Retinal pigment epithelial cell (primary cell): ENCODE results near the gene CHD2.

Experiments used
- DNase-seq: peaks from one replicate; pipeline ENCODE4 v3.0.0-alpha.2; 2010; ENCODE audit warnings: low read depth
- H3K4me3 ChIP-seq: 2 replicates; pipeline ENCODE4 v1.5.1; 2011; ENCODE audit warnings: mild to moderate bottlenecking, low read length, control low read depth, moderate library complexity
- TF ChIP-seq, protein P1 (sequence below): conservative IDR thresholded peaks from 2 replicates; pipeline ENCODE4 v1.5.1; 2011; ENCODE audit warnings: low read depth, low read length, control low read depth, inconsistent platforms

Gene CHD2

DNA sequence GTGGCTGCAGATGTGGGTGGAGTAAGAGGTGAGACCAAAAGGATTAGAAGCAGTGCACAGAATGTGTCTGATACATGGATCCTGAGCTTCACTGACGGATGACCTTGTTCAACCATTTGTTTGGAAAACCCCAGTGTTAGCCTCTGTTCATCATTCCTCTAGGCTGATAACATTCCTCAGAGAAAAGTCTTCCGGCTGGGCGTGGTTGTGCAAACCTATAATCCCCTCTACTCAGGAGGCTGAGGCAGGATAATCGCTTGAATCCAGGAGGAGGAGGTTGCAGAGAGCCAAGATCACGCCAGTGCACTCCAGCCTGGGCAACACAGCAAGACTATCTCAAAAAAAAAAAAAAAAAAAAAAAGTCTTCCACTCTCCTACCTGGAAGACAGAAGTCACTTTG, 23.1 kb upstream of the CHD2 start:
- no peak overlapping the region for H3K4me3 ChIP-seq
- TF ChIP-seq, protein P1, sequence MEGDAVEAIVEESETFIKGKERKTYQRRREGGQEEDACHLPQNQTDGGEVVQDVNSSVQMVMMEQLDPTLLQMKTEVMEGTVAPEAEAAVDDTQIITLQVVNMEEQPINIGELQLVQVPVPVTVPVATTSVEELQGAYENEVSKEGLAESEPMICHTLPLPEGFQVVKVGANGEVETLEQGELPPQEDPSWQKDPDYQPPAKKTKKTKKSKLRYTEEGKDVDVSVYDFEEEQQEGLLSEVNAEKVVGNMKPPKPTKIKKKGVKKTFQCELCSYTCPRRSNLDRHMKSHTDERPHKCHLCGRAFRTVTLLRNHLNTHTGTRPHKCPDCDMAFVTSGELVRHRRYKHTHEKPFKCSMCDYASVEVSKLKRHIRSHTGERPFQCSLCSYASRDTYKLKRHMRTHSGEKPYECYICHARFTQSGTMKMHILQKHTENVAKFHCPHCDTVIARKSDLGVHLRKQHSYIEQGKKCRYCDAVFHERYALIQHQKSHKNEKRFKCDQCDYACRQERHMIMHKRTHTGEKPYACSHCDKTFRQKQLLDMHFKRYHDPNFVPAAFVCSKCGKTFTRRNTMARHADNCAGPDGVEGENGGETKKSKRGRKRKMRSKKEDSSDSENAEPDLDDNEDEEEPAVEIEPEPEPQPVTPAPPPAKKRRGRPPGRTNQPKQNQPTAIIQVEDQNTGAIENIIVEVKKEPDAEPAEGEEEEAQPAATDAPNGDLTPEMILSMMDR: no peak
- no peak for DNase-seq

DNA sequence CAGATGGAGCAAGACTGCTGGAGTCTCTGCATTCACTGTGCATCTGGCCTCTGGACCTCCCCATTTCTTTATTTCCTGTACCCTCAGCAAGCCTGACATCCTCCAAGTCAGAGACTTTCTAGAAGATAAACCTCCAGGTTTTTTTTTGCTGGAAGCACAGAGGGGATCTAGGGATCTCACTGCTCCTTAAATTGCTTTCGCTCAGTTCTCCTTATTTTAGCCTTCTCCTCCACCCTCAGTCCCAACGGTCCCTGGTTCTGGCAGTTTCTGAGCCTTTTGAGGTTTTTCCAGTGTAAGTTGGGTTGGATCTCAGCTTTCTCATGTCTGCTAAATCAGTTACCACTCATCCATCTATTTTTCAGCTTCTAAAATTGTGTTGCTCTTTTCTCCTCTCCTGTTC, 22.7 kb upstream of the CHD2 start:
- no peak for DNase-seq
- TF ChIP-seq, protein P1: no peak

DNA sequence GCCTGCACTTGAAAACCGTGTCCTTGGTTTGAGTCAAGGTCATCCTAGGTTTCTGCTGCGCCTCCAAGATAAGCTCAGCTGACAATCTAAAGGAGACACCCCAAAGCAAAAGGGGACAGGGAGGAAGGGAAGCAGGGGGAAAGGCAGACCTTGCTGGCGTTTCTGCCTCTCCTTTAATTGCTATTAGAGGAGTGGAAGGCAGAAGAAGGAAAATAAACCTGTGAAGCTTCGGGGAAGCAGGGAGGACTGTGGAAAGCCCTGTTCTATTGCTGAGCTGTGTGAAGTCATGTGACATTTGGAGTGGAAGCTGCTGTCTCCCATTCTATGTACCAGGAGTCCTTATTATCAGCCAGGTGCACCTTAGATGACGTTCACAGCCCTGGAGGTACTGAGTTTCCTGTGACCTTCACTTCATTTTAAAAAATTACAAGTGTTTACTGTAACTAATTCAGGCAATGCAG, 21.5 kb upstream of the CHD2 start:
- no peak overlapping the region for H3K4me3 ChIP-seq
- TF ChIP-seq, protein P1: no peak
- DNase-seq: no peak

More for the DNA sequence above, 22.7 kb upstream of the CHD2 start:
- H3K4me3 ChIP-seq: no peak overlapping the region

DNA sequence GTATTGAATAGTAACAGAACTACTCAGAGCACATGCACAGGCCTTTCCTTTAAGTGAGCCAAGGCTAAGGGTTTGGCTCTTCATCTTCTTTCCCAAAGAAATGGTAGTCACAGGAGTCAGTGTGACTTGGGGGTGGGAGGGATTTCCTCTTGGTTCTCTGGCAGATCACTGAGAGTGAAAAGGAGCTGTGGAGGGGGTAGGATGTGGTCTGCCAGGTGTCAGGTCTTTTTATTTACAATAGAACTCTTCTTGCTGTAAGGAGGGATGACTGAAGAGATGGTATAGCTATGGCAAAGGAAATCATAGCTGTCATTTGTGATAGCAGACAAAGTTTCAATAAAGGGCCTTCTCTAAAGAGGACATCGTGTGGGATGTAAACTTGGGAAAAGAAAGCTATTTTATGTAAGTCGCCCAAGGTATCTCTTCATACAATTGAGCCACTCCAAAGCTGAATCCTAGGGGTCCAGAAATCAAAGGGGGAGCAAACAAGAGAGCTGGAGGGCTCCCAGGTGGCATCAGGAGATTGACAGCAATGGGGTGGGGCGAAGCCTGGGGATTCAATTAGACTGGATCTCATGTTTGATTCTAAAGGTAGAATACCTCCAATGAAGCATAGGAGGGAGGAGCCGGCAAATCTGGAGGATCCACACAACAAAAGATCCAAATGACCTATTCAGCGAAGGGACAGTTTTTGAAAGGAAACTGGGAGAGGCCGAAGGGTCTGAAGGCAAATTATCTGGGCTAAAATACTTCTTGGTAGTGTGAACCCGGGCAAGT, 20.0 kb upstream of the CHD2 start:
- no peak for DNase-seq
- no peak overlapping the region for H3K4me3 ChIP-seq
- TF ChIP-seq, protein P1: no peak

DNA sequence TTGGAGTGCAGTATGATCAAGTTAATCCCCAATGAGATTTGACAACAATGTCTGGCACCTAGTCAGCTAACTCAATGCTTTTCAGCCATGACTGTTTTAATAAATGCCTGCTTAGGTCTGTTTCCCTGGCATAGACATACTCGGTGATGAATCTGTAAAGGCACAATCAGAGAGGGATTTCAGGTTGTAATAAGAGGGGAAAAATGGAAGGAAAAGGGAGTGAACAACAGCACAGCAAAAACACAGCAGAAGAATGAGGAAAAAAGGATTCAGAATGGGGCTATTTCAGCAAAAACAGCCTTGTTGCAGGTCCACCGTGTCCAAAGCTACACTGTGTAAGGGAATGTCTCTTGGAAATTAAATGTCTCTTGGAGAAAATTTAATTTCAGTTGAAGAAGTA, 19.3 kb upstream of the CHD2 start:
- H3K4me3 ChIP-seq: no peak overlapping the region
- TF ChIP-seq, protein P1: no peak
- DNase-seq: no peak

DNA sequence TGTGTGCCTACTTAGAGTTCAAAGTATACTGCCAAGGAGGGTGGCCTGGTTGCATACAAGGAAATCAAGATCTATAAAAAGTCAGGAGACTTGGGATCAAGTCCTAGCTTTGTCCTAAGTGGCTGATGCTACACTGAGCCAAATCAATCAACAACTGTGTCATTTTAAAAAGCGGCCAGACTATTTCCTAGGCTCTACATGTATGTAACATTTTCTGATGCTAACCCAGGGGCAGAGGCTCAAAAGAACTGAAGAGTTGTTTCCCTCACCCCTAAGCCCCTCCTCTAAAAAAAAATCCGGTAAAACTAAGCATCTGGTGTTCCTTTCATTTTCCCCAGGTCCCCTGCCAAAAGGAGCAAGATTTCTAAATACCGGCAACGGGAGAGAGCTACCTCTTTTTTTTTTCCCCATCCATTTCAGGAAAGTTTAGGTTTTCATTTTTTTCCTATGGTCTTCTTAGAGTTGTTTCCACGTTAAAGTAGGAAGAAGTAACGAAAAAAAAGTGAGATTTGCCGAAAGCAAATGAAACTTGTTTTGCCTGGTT, 18.8 kb upstream of the CHD2 start:
- TF ChIP-seq, protein P1: no peak
- DNase-seq: no peak
- no peak overlapping the region for H3K4me3 ChIP-seq
